SK-N-MC (cell line): ENCODE measurements around the gene ELOVL3.

ENCODE experiments used
- EZH2 ChIP-seq: fragments of 200-600 bp; sonication (generic); IDR thresholded peaks from one replicate; pipeline ENCODE4 v1.6.1; 2017; ENCODE audit warnings: antibody characterized with exemption
- POLR2AphosphoS5 ChIP-seq: IDR thresholded peaks from 2 replicates; pipeline ENCODE4 v1.6.1; 2012; ENCODE audit warnings: mild to moderate bottlenecking, low read depth, low read length, borderline replicate concordance

GRCh38 chr10:102202386-102202785, 23.7 kb upstream of the ELOVL3 start:
- TF ChIP-seq EZH2 (no peak), POLR2AphosphoS5 (no peak)
